Fibroblast of the aortic adventitia (primary cell): ENCODE measurements around the gene SCYGR1. TPM values are rescaled to one million over a fixed set of nuclear protein-coding genes. Genes with fewer than 3 reads are reported as not detected.
"Not testable (repeated sequence)": the region's sequence is repeated elsewhere in the genome, so short reads cannot be mapped to it uniquely, and the experiment has no call there.

Experiments
- DNase-seq: peaks from one replicate; pipeline ENCODE4 v3.0.0-alpha.2; 2010; ENCODE audit warnings: low read depth
- H3K4me3 ChIP-seq: 2 replicates; pipeline ENCODE4 v1.5.1; 2011; ENCODE audit warnings: low read depth, mild to moderate bottlenecking, control low read depth, low read length, moderate library complexity
- total RNA-seq: library from RNA; depleted of rRNA; stranded (reverse); fragments of >200 nt; gene quantifications from 2 replicates; pipeline ENCODE4 v1.2.3, GENCODE V29; 2012; ENCODE audit warnings: low replicate concordance
- TF ChIP-seq, protein P1 (sequence below): IDR thresholded peaks from 2 replicates; pipeline ENCODE4 v1.5.1; 2011; ENCODE audit warnings: mild to moderate bottlenecking, low read length, control low read depth, inconsistent platforms; ENCODE audit not compliant: insufficient read depth

Gene SCYGR1
- total RNA-seq, 1 donor = not detected

DNA sequence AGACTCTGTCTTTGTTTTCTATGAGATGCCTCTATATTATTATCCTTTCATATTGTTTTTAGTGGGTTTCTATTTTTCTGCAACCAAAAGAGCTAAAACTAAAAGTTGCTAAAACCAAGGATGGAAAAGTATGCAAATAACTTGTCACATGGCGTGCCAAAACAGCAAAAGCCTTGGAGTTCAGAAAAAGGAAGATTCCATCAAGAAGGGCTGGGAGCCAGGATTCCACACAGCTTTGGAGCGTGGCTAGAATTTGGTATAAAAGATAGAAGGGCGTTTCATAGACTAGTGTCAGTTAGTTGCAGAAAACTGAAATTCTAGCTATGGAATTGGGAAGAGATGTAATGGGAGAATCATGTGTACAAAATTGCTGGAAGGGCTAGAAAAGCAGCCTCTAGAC lies 4.1 kb downstream of the SCYGR1 start:
- TF ChIP-seq, protein P1, sequence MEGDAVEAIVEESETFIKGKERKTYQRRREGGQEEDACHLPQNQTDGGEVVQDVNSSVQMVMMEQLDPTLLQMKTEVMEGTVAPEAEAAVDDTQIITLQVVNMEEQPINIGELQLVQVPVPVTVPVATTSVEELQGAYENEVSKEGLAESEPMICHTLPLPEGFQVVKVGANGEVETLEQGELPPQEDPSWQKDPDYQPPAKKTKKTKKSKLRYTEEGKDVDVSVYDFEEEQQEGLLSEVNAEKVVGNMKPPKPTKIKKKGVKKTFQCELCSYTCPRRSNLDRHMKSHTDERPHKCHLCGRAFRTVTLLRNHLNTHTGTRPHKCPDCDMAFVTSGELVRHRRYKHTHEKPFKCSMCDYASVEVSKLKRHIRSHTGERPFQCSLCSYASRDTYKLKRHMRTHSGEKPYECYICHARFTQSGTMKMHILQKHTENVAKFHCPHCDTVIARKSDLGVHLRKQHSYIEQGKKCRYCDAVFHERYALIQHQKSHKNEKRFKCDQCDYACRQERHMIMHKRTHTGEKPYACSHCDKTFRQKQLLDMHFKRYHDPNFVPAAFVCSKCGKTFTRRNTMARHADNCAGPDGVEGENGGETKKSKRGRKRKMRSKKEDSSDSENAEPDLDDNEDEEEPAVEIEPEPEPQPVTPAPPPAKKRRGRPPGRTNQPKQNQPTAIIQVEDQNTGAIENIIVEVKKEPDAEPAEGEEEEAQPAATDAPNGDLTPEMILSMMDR = no peak
- no peak overlapping the region for H3K4me3 ChIP-seq
- DNase-seq = peak; percentile 50

DNA sequence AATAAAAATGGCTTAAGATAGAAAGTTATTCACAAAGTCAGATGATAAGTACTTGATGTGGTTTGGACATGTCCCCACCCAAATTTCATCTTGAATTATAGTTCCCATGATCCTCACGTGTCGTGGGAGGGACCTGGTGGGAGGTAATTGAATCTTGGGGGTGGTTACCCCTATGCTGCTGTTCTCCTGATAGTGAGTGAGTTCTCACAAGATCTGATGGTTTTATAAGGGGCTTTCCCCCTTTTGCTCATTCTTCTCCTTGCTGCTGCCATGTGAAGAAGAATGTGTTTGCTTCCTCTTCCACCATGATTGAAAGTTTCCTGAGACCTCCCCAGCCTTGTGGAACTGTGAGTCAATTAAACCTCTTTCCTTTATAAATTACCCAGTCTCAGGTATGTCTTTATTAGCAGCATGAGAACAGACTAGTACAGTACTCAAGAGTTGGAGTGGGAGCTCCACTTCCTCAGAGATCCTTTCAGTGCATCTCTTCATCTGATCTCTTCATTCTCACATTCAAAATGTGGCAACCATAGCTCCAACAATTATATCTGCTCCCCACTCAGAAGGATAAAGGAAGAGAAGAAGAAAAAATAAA lies 5.4 kb downstream of the SCYGR1 start:
- H3K4me3 ChIP-seq, DNase-seq: not testable (repeated sequence)

DNA sequence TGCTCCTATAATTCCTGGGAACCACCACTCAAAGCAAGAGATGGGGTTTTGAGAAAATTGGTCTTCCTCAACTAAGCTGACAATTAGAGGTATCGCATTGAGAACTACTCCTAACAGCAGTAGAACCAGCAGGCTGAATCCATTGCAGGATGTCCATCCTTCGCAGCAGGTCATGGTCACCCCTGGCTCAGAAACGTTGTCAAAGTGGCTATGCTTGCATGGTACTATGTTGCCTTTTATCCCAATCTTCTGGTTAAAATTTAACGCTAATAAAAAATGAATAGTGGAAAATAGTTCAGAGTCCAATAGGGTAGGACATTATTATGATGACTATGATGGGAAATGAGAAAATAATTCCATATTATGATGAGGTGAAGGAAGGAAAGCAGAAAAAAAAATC lies 8.7 kb downstream of the SCYGR1 start, which contains the start of gene TM4SF20:
Gene TM4SF20 (minus strand): TSS at position 212 of the 400 bp plus-strand sequence. CDS start 38 bp downstream, at position 174.
- TF ChIP-seq, protein P1 = no peak
- no peak for DNase-seq
- H3K4me3 ChIP-seq = no peak within 1 kb of the TSS

DNA sequence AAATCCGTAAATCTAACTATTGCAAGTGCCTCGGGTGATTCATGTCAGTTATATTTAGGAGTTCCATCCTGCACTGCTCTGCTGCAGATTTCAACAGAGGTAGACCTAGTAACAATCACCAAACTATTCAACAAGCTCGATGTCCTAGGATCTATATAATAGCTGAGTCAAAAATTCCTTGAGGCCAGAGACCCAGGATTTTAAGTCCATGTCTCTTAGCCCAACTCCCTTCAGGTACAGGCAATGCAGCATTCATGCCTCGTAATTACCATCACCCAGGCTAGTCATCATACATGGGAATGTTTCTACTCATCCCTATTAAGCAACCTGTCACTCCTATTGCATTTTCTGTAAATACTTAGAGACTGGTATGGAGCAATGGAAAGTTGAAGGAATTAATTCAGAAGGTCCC lies 9.4 kb downstream of the SCYGR1 start:
- TF ChIP-seq, protein P1 = no peak
- no peak overlapping the region for H3K4me3 ChIP-seq
- no peak for DNase-seq

DNA sequence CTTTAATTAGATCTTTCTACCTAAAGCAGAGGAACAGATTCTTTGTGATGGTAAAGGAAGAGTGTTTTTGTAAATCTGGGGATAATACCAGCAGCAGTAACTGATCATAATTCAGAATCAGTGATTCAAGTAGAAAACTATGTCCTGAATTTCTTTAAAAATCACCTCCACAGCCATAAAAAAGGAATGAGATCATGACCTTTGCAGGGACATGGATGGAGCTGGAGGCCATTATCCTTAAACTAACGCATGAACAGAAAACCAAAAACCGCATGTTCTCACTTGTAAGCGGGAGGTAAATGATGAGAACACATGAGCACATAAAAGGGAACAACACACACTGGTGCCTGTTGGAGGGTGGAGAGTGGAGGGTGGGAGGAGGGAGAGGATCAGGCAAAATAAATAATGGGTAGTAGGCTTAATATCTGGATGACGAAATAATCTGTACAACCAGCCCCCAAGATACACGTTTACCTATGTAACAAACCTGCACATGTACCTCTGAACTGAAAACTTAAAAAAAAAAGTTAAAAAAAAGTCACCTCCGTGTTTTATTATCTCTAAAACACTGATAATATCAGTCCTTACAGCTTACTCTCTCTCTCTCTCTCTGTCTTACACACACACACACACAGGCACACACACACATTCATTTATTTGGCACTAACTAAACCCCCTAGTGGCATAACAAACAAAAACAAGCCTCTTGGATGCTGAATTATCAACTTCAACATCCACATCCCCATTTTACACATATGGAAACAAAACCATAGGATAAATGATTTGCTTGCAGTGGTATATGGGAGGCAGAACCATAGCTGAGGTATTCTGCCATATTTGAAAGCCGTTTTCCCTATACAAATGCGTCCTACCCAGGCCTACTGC lies 10.0 kb downstream of the SCYGR1 start:
- no peak overlapping the region for H3K4me3 ChIP-seq
- TF ChIP-seq, protein P1 = no peak
- DNase-seq = no peak

DNA sequence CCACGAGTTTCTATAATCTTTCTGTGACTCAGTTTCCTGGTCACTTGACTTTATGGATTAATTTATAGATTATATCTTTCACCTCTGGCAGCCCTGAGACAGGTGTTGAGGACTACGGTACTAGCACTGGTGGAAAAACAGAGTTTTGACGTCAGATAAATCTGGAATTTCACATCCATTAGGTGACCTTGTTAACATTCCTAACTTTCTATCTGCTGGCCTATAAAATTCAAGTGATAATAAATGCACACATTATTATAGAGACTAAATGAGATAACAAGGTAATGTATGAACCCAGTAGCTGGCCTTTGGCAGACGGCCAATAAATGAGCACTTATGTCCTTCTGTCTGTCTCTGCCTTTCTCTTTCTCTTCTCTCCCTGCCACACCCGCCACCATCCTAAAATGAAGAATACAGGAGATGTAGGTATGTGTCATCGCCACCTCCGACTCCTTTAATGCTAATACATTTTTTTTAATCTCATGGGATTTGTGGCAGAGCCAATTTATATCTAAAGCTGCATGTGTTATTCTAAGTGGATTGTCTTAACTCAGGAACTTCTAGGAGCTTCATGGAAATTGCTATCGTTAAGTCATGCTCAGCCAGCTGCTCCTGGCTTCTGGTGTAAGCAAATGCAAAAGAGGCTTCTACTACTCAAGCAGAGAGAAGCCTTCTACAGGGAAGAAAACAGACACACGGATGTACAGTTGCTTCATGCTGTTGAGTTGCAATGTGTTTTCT lies 10.9 kb downstream of the SCYGR1 start:
- TF ChIP-seq, protein P1 = no peak
- H3K4me3 ChIP-seq = no peak overlapping the region
- DNase-seq = peak; percentile 70

DNA sequence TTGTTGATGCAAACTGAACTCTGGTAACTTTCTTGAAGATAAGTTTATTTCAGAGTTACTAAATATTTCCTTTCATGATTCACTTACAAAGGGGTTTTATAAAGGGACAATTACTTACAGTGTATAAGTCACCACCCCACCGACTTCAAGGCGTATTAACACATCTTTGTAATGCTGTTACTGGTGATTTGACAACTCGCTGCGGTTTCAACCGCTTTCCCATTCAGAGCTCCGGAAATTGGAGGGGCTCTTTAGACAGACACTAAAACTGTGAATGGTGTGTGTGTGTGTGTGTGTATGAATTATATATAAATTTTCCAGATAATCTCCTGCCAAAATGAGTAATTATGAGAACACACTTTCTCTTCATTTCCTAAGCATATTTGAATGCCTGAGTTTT lies 13.6 kb downstream of the SCYGR1 start:
- TF ChIP-seq, protein P1 = no peak
- peak; percentile 87 for DNase-seq
- no peak overlapping the region for H3K4me3 ChIP-seq
